ENCODE measurements around the gene SLC17A8. TPM values are rescaled to one million over a fixed set of nuclear protein-coding genes. Genes with fewer than 3 reads are reported as not detected.
A peak's percentile ranks its signal among the peaks of the same experiment; 100 is the strongest.

The SLC17A8 gene
- total and polyA plus RNA-seq, 4 donors = 0.08 to 3.9 (median 0.24) TPM

- no peak for TF ChIP-seq HNF4G (IDR thresholded peaks at IDR 0.05)
- TF ChIP-seq FOXA1 (IDR thresholded peaks at IDR 0.05) = no peak
Observed at GRCh38 chr12:100433701-100434100, 76.8 kb downstream of the SLC17A8 start (continued).

- Histone ChIP-seq H3K36me3 (ENCODE audit: control insufficient read depth in 4 of 4, insufficient read depth in 3 of 4, low read depth in 1 of 4, low read length in 3 of 4) (no peaks in the 10 kb centered on the region), H3K4me1 (ENCODE audit: control insufficient read depth in 4 of 4, insufficient read depth in 4 of 4, low read length in 3 of 4) (peaks cover 4 to 33% (median 24%) of the 10 kb centered on the region in 4 donors), H3K27me3 (ENCODE audit: control insufficient read depth in 4 of 4, insufficient read depth in 4 of 4, low read length in 3 of 4) (no peaks in the 10 kb centered on the region), H3K4me3 (ENCODE audit: low read depth in 1 of 3, low read length in 3 of 3) (no peak overlapping the region), H3K9me3 (ENCODE audit: control insufficient read depth in 4 of 4, low read length in 3 of 4) (no peaks in the 10 kb centered on the region), H3K27ac (ENCODE audit: low read depth in 1 of 2, low read length in 2 of 2) (no peak overlapping the region), H3K9ac (ENCODE audit: low read depth in 1 of 2, low read length in 2 of 2) (no peak overlapping the region)
- TF ChIP-seq FOXA1 (IDR thresholded peaks at IDR 0.05) (no peak), CTCF (IDR thresholded peaks at IDR 0.05; ENCODE audit: low read depth, low read length, missing input control) (no peak), HNF4G (IDR thresholded peaks at IDR 0.05) (no peak), HNF4A (conservative IDR thresholded peaks at IDR 0.05) (no peak), YY1 (IDR thresholded peaks at IDR 0.05) (no peak), NR2F2 (IDR thresholded peaks at IDR 0.05) (no peak), REST (IDR thresholded peaks at IDR 0.05) (no peak), FOXA2 (IDR thresholded peaks at IDR 0.05) (no peak), TAF1 (conservative IDR thresholded peaks at IDR 0.05) (no peak), JUND (IDR thresholded peaks at IDR 0.05) (no peak), ZBTB33 (IDR thresholded peaks at IDR 0.05) (no peak), GABPA (IDR thresholded peaks at IDR 0.05 in 1 of 2, conservative IDR thresholded peaks at IDR 0.05 in 1 of 2) (no peak), RAD21 (IDR thresholded peaks at IDR 0.05) (no peak)
- DNase-seq (ENCODE audit: low spot score) = no peak
Observed at GRCh38 chr12:100434177-100434576, 77.3 kb downstream of the SLC17A8 start.

GRCh38 chr12:100435957-100436356 is 79.1 kb downstream of the SLC17A8 start:
- no peak for DNase-seq (ENCODE audit: low spot score)
- Histone ChIP-seq H3K4me3 (ENCODE audit: low read depth in 1 of 3, low read length in 3 of 3) (no peak overlapping the region), H3K4me1 (ENCODE audit: control insufficient read depth in 4 of 4, insufficient read depth in 4 of 4, low read length in 3 of 4) (peaks cover 4 to 44% (median 28%) of the 10 kb centered on the region in 4 donors), H3K36me3 (ENCODE audit: control insufficient read depth in 4 of 4, insufficient read depth in 3 of 4, low read depth in 1 of 4, low read length in 3 of 4) (no peaks in the 10 kb centered on the region), H3K27me3 (ENCODE audit: control insufficient read depth in 4 of 4, insufficient read depth in 4 of 4, low read length in 3 of 4) (no peaks in the 10 kb centered on the region), H3K27ac (ENCODE audit: low read depth in 1 of 2, low read length in 2 of 2) (peak overlapping the region; percentile 44 to 53), H3K9me3 (ENCODE audit: control insufficient read depth in 4 of 4, low read length in 3 of 4) (no peaks in the 10 kb centered on the region), H3K9ac (ENCODE audit: low read depth in 1 of 2, low read length in 2 of 2) (no peak overlapping the region)
- 39% methylated on average over 2 of the region's 2 CpGs for WGBS
- TF ChIP-seq SP1 (IDR thresholded peaks at IDR 0.05) (peak; percentile 14), EGR1 (IDR thresholded peaks at IDR 0.05; ENCODE audit: low read depth in 2 of 2) (no peak), HNF4A (conservative IDR thresholded peaks at IDR 0.05) (peak; percentile 47 to 63), JUND (IDR thresholded peaks at IDR 0.05) (peak in 1 of 2 donors; percentile 12), ATF3 (IDR thresholded peaks at IDR 0.05) (no peak), RXRA (IDR thresholded peaks at IDR 0.05) (peak; percentile 64 to 74), REST (IDR thresholded peaks at IDR 0.05) (no peak)

All from liver (tissue), 9 donors.